UCSD-AML1 (cell line): ENCODE results near the gene ADCY9.
"Not testable (repeated sequence)": the region's sequence is repeated elsewhere in the genome, so short reads cannot be mapped to it uniquely, and the experiment has no call there.

Experiments
- DNase-seq: peaks from one replicate; lab custom pipeline; 2025; ENCODE audit not compliant: unreplicated experiment; lab: John Stamatoyannopoulos, UW

Gene ADCY9

DNA sequence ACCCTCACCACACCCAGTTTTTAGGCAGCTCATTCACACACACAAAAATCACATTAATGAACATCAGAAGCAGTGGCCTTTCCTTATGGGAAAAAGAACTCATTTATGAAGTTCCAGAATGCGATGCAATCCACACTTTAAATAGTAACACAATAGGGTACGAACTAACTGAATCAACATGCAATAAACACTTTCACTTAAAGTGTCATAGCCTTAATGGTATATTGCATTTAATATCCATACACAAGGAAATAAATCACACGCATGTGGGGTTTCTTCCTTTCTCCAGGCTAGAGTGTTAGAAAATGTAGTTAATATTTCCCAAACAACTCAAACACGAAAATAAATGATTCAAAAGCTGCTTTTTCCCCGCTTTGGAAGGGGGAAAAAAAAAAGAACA is 19.7 kb downstream of the ADCY9 start:
- DNase-seq: no peak

DNA sequence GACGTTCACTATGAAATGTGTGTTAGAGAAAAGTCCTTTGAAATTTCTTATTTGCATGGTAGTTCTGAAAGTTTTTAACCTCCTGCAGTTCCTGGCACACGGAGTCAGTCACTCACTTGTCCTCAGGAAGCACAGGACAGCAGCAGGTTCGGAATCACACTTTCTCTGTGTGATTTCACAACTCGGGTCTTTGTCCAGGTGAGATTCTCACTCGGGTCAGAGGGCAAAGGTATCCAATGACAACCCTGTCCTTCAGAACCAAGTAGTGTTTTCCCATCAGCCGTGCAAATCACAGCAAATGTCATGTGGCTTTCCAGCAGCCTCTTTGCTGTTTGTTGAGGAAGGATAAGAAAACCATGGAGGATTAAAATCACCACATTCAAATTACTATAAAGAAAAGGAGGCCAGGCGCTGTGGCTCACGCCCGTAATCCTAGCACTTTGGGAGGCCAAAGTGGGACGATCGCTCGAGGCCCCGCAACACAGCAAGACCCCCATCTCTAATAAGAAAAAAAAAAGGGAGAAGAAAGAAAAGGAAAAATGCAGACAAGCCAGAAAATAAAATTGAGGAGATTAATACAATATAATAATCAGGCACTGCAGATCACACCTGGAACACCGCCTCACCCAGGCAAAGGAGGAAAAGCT is 22.0 kb downstream of the ADCY9 start:
- no peak for DNase-seq

DNA sequence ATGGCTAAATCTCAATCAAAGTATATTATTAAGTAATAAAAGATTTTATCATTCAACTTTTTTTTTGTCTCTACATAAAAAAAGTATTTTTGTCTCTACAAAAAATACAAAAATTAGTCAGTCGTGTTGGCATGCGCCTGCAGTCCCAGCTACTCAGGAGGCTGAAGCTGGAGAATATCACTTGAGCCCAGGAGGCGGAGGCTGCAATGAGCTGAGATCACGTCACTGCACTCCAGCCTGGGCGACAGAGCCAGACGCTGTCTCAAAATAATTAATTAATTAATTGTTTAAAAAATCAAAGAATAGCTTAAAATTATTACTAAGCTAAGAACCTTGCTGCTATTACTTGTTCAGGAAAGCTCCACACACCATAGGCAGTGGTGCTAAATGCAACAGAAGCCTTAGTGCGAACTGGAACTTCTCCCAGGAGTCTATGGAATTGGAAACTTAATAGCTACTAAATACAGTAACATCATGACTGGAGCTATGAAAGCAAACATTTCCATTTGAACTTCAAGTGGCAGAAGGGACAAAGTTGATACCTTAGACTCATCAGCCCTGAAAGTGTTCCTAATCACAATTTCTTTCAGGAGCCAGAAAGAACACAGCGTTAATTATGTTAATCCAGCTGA is 22.6 kb downstream of the ADCY9 start:
- DNase-seq: no peak

DNA sequence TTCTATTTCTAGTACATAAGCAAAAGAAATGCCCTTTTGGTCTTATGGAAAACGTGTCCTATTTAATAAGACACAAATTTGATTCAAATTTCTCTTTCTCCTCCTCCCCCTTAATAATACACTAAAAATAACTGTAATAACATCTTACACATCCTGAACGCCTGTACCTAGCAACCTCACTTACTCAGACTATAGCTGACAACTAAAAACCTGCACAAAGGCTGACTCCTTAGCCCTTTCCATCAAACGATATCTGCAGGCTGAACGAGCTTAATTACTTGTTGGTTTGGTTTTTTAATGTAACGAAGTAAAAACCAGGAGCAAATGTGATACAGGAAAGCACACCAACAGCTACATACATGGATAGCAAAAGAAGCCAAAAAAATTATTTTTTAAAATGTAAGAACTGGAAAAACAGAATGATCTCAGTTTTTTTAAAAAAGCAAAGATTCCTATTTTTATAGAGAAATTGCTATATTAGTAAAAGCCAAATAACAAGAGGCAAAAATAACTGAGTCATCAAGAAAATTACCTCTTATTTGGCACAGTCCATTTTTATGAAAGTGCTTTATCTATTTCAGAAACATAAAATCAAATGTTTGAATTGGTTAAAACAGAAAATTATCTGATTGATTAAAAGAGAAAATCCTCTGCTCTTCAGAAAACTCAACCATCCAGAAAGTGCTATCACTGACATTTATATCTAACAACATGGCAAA is 23.5 kb downstream of the ADCY9 start:
- no peak for DNase-seq

DNA sequence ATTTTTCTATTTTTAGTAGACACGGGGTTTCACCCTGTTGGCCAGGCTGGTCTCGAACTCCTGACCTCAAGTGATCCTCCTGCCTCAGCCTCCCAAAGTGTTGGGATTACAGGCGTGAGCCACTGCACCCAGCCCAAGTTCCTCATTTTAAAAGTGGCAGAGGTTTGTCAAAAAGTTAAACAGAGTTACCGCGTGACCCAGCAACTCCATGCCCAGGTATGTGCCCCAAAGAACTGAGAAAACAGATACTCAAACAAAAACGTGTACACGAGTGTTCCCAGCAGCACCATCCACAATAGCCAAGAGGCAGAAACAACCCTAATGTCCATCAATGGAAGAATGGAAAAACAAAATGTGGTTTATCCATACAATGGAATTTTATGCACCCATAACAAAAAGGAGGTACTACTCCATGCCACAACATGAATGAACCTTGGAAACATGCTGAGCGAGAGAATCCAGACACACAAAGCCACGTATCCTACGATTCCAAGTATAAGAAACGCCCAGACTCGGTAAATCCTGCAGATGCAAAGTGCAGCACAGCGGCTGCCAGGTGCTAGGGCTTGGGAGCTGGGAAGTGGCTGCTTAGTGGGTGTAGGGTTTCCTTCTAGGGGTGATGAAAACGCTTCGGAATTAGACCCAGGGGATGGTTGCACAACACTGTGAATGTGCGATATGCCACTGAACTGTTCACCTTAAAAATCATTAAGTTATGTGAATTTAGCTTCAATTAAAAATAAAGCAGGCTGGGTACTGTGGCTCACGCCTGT is 24.8 kb downstream of the ADCY9 start:
- no peak for DNase-seq

DNA sequence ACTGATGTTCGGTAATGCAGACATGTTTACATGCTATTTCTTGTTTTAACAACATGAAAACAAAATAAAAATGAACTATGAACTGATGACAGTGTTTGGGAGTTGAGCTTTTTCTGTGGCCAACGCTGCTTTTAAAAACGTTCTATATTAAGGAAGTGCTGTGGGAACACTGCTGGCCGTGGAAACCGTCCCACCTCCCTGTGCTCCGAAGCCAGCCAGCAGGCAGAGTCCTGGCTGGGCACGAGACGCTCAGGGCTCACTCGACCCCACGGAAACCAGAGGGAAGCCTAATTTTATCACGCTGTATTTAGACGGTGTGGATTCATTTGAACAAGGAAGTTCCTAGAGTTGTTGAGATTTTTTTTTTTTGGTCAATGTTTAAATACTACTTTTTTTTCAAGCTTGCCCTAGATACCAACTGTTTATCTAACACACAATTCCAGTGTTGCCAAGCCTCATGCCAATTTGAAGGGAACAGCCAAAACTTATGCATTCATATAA is 25.8 kb downstream of the ADCY9 start:
- no peak for DNase-seq

DNA sequence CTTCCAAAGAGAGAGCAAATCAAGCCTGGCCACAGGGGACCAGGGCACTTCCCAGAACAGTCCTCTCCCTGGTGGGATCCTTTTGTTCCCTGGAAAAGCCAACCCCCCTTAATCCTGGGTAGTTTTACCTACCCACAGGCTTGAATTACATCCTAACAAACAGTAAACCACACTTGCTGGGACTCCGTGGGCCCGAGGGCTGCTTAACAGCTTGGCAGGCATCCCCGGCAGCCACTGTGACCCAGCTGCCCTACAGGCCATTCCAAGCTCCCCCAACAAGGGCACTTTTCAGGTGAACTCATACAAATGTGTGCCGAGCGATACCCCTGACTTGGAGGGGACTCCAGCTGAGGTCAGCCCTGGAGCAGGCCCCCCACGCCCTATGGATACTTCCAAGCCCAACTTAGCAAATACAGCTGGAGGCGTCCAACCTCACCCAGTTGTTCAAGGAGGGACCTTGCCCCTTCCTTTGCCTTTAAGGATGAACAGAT is 26.4 kb downstream of the ADCY9 start:
- no peak for DNase-seq

DNA sequence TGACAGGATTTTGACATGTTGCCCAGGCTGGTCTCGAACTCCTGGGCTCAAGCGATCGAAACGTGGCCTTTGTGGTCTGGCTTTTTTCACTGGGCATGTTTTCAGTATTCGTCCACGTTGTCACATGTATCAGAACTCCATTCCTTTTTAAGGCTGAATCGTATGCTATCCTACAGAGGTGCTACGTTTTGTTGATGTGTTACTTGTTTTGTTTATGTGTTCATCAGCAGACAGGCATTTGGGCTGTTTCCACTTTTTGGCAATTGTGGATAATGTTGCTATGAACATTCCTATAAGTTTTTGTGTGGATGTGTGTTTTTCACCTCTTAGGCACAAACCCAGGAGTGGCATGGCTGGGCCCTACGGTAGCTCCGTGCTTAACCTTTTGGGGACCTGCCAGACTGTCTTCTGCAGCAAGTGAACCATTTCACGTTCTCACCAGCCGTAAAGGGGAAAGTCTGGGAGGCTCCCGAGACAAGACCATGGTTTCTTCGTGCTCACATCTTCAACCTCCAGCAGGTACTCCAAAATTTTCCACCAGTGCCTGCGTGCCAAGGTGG is 26.9 kb downstream of the ADCY9 start:
- no peak for DNase-seq

DNA sequence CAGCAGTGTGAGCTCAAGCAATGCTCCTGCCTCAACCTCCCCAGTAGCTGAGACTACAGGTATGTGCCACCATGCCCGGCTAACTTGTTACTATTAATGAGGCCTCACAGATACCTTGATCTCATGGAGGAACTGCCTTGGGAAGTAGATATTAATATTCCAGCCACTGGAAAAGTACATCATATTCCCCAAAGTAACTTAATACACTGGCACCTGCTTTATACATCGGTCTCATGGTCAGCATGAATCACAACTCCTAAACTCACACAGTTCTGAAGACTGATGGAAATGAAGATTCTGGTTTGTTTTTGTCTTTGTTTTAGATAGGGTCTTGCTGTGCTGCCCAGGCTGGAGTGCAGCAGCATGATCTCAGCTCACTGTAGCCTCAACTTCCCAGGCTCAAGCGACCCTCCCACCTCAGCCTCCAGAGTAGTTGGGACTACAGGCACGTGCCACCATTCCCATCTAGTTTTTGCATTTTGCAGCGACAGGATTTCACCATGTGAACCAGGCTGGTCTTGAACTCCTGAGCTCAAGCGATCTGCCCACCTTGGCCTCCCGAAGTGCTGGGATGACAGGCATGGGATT is 28.2 kb downstream of the ADCY9 start:
- DNase-seq: no peak

DNA sequence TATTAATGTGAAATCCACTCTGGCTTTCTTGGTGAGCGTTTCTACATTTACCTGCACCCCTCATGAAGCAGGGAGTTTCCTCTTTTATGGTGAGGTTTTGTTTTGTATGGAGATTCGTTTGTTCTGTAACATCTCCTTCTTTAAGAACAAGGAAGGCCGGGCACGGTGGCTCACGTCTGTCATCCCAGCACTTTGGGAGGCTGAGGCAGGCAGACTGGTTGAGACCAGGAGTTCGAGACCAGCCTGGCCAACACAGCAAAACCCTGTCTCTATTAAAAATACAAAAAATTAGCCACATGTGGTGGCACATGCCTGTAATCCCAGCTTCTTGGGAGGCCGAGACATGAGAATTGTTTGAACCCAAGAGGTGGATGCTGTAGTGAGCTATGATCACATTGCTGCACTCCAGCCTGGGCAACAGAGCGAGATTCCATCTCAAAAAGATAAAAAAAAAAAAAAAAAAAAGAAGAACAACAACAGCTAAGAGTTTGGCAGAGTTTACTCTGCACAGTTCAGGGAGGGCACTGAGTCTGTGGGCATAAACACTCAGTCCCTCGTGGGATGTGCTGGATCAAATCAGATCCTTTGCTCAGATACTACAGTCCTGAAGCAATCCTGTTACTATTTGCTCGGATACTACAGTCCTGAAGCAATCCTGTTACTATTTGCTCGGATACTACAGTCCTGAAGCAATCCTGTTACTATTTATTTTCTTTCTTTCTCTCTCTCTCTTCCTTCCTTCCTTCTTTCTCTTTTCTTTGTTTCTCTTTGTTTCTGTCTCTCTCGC is 28.9 kb downstream of the ADCY9 start:
- no peak for DNase-seq

DNA sequence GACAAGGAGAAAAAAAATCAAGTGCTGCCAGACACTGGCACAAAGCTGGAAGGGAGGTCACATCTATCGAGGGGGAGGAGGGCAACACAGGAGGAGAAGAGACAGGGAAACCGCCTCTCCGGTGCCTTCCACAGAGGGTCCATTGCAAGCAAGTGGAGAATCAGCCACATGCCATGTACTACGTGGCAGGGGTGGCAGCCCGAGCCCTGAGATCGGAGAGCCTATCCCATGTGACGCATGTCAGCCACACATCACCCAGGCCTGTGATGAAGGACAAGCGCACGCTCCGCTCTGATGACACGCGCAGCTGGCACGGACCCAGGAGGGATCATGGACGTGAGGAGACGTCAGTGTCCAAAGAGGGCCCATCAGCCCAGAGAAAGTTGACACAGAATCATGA is 30.1 kb downstream of the ADCY9 start:
- no peak for DNase-seq

DNA sequence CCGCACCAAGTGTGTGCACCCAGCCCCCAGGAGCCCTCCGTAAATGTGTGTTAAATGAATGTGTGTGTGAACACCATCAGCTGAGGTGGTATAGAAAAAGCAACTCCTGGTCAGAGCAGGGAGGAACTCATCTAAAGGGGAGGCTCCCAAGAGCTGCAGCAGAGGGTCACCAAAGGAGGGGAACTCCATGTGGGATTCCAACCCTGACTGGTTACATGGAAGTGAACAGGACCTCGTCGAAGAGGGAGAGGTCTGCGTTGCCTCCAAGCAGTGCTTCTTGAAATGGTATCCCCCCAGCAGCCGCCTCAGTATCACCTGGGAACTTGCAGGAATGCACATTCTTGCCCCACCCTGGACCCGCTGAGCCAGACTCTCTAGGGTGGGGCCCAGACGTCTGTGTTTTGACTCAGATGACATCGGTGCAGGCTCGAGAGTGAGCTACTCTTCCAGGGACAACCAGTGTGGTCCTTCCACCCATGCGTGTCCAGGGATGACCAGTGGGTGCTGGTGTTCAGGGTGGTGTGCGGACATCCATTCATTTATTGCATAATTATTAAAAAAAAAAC is 30.8 kb downstream of the ADCY9 start:
- no peak for DNase-seq

DNA sequence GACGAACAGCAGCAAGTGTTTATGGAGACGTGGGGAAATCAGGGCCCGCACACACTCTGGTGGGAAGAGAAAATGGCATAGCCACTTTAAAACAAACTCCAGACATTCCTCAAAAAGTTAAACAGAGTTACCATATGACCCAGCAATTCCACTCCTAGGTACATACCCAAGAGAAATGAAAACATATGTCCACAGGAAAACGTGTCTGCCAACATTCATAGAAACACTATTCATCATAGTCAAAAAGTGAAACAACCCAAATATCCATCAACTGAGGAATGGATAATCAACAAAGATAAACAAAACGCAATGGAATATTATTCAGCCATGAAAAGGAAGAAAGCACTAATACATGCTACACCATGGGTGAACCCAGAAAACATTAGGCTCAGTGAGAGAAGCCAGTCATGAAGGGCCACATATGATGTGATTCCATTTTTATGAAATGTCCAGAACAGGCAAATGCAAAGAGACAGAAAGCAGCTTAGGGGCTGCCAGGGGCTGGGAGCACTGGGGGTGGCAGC is 32.8 kb downstream of the ADCY9 start:
- no peak for DNase-seq

DNA sequence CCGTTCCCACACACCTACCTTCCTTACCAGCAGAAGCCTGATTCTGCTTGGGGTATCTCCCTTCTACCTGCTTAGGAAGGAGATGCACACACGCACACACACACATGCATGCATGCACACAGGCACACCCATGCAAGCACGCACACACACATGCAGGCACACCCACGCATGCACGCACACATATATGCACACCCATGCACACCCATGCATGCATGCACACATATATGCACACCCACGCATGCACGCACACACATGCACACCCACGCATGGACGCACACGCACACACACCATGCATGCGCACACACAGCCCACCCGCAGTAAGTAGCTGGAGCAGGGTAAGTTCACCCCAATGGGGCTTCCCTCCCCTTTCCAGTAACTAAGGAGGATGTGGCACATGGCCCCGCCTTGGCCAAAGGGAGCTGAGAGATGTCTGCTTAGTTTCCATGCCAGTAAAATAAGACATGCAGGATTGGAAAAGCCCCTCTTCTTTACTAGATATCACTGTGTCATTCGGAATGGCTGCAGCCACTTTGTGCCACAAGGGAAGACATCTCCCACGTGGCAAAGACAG is 33.7 kb downstream of the ADCY9 start:
- DNase-seq: no peak

DNA sequence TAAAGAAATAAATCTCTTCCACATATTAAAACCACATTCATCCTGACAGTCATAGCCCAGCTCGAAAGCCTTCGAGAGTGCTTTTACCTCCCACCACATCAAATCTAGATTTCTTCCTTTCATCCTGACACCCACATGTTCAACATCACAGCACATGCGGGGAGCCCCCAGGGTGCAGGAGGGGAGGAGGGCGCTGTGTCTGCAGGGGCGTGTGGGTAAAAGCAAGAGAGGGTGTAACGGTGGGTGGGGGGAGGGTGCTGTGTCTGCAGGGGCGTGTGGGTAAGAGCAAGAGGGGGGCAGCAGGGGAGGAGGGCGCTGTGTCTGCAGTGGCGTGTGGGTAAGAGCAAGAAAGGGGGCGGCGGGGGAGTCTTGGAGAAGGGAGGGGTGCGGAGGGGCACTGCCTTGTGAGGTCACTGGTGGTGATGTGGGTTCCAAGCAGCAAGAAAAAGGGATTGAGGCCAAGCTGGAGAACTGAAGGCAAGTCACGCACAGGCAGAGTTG is 34.7 kb downstream of the ADCY9 start:
- DNase-seq: no peak

DNA sequence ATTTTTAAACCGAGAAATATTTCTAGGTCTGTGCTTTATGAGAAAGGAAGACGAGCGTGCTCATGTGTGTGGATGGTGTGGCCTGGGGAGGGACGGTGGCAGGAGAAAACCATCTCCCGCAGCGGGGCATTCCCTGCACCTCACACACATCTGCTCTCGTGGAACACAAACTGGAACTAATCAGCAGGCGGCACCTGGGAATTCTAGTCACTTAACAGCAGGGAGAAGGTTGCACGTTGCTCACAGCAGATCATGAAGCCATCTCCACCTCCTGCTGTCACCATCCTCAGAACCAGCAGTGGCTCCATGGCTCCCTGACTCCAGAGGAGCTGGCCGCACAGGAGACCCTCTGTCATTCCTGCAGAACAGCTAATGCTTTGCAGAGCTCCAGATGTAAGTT is 35.2 kb downstream of the ADCY9 start:
- no peak for DNase-seq

DNA sequence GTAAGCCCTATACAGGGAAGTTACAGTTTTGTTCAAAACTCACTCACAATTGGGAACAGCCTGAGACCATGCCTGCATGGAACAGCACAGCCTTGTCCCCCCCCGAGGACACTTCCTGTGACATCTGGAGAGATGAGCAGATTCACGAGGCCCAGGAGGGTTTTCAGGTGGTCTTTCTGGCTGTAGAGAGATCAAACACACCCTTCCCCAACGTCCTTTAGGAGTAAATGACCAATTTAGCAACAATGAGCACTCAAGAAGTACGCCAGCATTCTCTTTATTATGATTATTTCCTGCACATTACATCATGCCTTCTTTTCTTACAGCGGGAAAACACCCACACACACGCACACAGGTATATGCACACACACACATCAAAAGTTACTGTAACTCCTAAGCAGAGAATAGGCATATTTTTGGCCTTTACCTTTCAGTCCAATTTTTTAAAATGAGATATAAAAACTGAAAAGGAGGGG is 39.0 kb downstream of the ADCY9 start:
- DNase-seq: no peak

DNA sequence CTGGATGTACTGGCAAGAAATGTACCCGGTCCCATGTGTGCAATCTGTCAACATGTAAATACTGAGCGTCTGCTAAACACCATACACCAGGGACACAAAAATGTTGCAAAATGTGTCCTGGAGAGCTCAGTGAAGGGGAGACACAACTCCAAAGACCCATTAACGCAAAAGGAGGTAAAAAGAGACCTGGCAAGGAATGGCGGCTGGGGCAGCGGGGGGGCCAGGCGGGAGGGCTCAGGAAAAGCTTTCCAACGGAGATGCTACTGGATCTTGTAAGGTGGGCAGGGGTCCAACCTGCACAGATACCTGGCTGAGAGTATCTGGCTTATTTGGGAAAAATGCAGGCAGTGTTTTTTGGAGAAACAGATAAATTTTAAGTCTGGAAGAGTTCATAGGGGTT is 40.7 kb downstream of the ADCY9 start:
- DNase-seq: no peak

DNA sequence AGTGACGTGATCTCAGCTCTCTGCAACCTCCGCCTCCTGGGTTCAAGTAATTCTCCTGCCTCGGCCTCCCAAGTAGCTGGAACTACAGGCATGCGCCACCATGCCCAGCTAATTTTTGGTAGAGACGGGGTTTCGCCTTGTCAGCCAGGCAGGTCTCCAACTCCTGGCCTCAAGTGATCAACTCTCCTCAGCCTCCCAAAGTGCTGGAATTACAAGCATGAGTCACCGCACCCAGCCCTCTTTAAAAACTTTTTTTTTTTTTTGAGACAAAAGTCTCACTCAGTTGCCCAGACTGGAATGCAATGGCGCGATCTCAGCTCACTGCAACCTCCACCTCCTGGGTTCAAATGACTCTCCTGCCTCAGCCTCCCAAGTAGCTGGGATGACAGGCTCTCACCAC is 43.1 kb downstream of the ADCY9 start:
- DNase-seq: not testable (repeated sequence)
